ENCODE data around the gene RTN4R. TPM values are rescaled to one million over a fixed set of nuclear protein-coding genes. Genes with fewer than 3 reads are reported as not detected.

RTN4R gene
- total and polyA plus RNA-seq, 9 donors = 0.48 to 8.2 (median 1.8) TPM; not detected in 1

DNA sequence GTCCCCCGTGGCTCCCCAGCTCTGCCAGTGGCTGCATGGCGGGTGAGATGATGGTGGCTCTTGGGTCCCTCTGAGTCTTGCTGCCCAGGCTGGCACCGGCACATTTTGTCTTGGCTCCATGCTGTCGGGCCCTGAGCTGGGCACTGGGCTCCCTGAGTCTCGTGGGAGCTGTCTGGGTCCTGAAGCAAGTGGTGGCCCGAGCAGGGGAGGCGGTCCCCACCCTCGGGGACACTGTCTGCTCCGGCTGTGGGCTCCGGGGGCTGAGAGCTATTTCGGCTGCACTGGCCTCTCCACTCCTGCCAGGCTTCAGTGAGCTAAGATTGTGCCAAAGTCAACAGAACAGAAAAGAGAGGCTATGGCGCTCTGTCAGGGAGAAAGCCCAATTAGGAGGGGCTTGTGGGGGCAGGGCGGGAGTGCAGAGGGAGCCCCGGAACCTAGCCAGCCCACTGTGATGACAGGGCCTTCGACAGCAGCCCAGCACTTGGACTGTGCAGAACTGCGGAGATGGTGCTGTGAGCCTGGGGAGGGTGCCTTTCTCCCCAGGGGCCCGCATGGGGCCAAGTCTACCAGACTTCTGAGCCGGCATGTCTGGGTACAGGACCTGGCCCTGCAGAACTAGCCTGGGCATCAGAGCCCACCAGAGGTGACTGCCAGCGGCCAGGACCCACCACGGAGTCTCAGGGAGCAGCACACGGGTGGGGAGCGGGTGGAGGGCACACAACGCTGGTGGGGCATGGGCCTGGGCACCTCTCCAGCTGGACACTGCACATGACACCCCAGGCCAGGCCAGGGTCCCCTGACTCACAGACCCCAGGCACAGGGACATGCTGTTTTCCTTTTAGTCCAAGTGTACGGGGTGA is 38.0 kb downstream of the RTN4R start:
- TF ChIP-seq EP300 (IDR thresholded peaks at IDR 0.05) (no peak), CTCF (IDR thresholded peaks at IDR 0.05) (no peak), POLR2A (IDR thresholded peaks at IDR 0.05) (no peak)
- no peak overlapping the region for H3K27ac ChIP-seq
- H3K27me3 ChIP-seq = no peaks in the 10 kb centered on the region
- no peaks in the 10 kb centered on the region for H3K4me1 ChIP-seq (ENCODE audit: insufficient read depth)
- WGBS, 3 donors = 57 to 62% (median 60%) methylated on average over 22 to 24 of the region's 24 CpGs
- no peak overlapping the region for H3K4me3 ChIP-seq
- no peak for DNase-seq
- intact Hi-C loops (cut with DNase I) = loop anchor here in 1 of 4 donors (5.0 kb wide), 1 partner anchor 53 kb away; no protein-coding TSS in a partner anchor
- H3K36me3 ChIP-seq = no peaks in the 10 kb centered on the region
- H3K9me3 ChIP-seq = no peaks in the 10 kb centered on the region

DNA sequence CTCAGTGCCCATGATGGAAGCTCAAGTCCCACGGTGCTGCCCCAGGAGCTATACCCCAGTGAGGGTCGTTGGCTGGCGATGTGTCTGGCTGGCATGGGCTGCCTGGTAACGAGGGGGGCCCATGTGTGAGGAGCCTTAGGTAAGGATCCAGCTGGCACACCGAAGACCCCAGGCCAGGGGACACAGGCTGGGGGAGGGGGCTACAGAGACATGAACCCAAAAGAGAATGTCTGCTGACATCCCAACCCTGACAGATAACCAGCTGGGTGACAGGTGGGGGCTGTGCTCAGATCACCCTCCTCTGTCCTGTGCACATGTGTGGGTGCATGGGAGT is 39.2 kb downstream of the RTN4R start:
- intact Hi-C loops (cut with DNase I) = loop anchor here in 1 of 4 donors (5.0 kb wide), 1 partner anchor 52 kb away; no protein-coding TSS in a partner anchor
- H3K4me3 ChIP-seq = no peak overlapping the region
- no peak overlapping the region for H3K27ac ChIP-seq
- 86 to 91% (median 89%) methylated on average over 5 of the region's 5 CpGs for WGBS, 3 donors
- no peaks in the 10 kb centered on the region for H3K9me3 ChIP-seq
- no peaks in the 10 kb centered on the region for H3K4me1 ChIP-seq (ENCODE audit: insufficient read depth)
- TF ChIP-seq POLR2A (IDR thresholded peaks at IDR 0.05) (no peak), CTCF (IDR thresholded peaks at IDR 0.05) (no peak), EP300 (IDR thresholded peaks at IDR 0.05) (no peak)
- no peaks in the 10 kb centered on the region for H3K36me3 ChIP-seq
- no peaks in the 10 kb centered on the region for H3K27me3 ChIP-seq
- DNase-seq = no peak

DNA sequence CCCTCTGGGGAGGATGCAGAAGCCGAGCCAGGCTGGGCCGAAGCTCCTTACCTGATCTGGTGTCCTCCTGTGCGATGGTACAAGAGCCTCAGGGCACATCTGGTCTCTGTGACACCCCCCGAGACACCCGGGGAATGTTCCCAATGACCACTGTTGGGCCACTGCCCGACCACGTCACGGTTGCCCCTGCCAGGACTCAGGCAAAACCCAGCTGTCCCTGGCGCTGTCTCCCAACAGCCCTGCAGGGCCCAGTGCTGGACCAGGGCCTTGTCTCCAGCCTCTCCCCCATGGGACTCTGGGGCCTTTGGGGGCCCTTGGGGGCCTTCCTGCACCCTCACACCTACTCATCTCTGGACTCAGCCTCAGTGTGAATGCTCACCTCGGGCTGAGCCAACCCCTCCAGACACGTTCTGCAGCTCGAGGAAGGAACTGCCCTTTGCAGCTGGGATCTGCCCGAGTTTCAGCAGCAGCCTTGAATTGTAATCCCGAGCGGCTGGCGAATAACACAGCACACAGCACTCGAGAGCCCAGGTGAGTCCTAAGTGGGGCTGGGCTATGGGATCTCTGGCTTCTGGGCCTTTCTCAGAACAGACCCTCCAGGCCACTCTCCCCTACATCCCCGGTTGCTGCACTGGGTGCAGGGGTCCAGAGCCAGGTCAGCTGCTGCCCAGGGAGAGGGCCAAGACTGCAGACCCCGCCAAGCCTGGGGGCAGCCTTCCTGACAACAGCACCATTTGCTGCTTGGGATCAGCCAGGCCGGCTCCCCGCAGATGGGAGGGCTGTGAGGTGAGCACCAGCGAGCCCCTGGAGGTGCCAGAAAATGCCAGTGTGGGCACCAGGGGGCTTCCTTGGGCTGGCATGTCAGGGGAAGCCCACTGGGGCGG is 39.8 kb downstream of the RTN4R start:
- 66 to 74% (median 66%) methylated on average over 22 to 23 of the region's 23 CpGs for whole genome bisulfite sequencing, 3 donors
- TF ChIP-seq POLR2A (IDR thresholded peaks at IDR 0.05) (no peak), EP300 (IDR thresholded peaks at IDR 0.05) (no peak), CTCF (IDR thresholded peaks at IDR 0.05) (no peak)
- intact Hi-C loops (cut with DNase I) = loop anchor here in 1 of 4 donors (5.0 kb wide), 1 partner anchor 51 kb away; no protein-coding TSS in a partner anchor
- no peak overlapping the region for H3K27ac ChIP-seq
- no peak for DNase-seq
- H3K9me3 ChIP-seq = no peaks in the 10 kb centered on the region
- no peaks in the 10 kb centered on the region for H3K4me1 ChIP-seq (ENCODE audit: insufficient read depth)
- H3K36me3 ChIP-seq = no peaks in the 10 kb centered on the region
- H3K27me3 ChIP-seq = no peaks in the 10 kb centered on the region
- no peak overlapping the region for H3K4me3 ChIP-seq

GRCh38 chr22:20227363-20227762 is 40.8 kb downstream of the RTN4R start:
- intact Hi-C loops (cut with DNase I) = loop anchor here in 1 of 4 donors (5.0 kb wide), 1 partner anchor 50 kb away; no protein-coding TSS in a partner anchor
- no peaks in the 10 kb centered on the region for H3K36me3 ChIP-seq
- H3K9me3 ChIP-seq = no peaks in the 10 kb centered on the region
- H3K27me3 ChIP-seq = no peaks in the 10 kb centered on the region
- no peak overlapping the region for H3K4me3 ChIP-seq
- 79 to 97% (median 84%) methylated on average over 5 to 7 of the region's 7 CpGs for WGBS, 3 donors
- H3K27ac ChIP-seq = no peak overlapping the region
- TF ChIP-seq POLR2A (IDR thresholded peaks at IDR 0.05) (no peak), EP300 (IDR thresholded peaks at IDR 0.05) (no peak), CTCF (IDR thresholded peaks at IDR 0.05) (no peak)
- H3K4me1 ChIP-seq (ENCODE audit: insufficient read depth) = no peaks in the 10 kb centered on the region
- DNase-seq = no peak

Measured in ovary (tissue), 9 donors.